Duodenal mucosa (tissue), 2 donors: ENCODE measurements around the gene PTPRN2.
"Not testable (repeated sequence)": the region's sequence is repeated elsewhere in the genome, so short reads cannot be mapped to it uniquely, and the experiment has no call there.

Experiments
- H3K27ac ChIP-seq: one replicate; pipeline ENCODE4 v1.7.0; 2013; ENCODE audit warnings: low read depth, low read length
- H3K27me3 ChIP-seq, 2 donors: one replicate each; pipeline ENCODE4 v1.7.0; 2013; ENCODE audit warnings: low read length in 2 of 2, control low read depth in 1 of 2; ENCODE audit not compliant: insufficient read depth in 2 of 2, control insufficient read depth in 1 of 2
- H3K36me3 ChIP-seq, 2 donors: one replicate each; pipeline ENCODE4 v1.7.0; 2013; ENCODE audit warnings: low read length in 2 of 2, control low read depth in 1 of 2; ENCODE audit not compliant: insufficient read depth in 2 of 2, control insufficient read depth in 1 of 2
- H3K4me1 ChIP-seq, 2 donors: one replicate each; pipeline ENCODE4 v1.7.0; 2013; ENCODE audit warnings: low read length in 2 of 2, control low read depth in 1 of 2; ENCODE audit not compliant: insufficient read depth in 2 of 2, control insufficient read depth in 1 of 2
- H3K4me3 ChIP-seq, 2 donors: one replicate each; pipeline ENCODE4 v1.7.0; 2013; ENCODE audit warnings: low read length in 2 of 2, low read depth in 1 of 2
- H3K9ac ChIP-seq, 2 donors: one replicate each; pipeline ENCODE4 v1.7.0; 2013; ENCODE audit warnings: low read length in 2 of 2, low read depth in 1 of 2
- H3K9me3 ChIP-seq, 2 donors: one replicate each; pipeline ENCODE4 v1.7.0; 2013; ENCODE audit warnings: low read length in 2 of 2, control low read depth in 1 of 2; ENCODE audit not compliant: control insufficient read depth in 1 of 2

PTPRN2 gene

DNA sequence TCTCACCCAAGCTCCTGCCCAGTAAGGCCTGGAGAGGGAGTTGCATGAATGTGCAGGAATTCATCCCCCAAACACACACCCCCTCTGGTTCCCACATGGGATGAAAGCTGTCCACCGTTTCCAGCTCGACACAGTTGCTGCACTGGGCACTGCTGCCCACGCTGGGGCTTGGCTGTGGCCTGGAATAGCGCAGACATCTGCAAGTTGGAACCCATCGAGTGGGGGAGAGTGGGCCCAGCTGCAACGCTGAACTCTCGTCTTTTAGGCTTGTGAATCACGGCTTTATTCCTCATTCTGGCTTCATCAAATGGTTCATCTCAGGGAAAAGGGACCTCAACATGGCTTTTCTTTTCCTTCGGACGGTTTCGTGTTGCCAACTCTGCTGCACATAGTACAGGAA lies 986.1 kb downstream of the PTPRN2 start:
- H3K27me3 ChIP-seq = peaks cover 0 to 3% of the 10 kb centered on the region in 2 donors
- H3K4me3 ChIP-seq = no peak overlapping the region

DNA sequence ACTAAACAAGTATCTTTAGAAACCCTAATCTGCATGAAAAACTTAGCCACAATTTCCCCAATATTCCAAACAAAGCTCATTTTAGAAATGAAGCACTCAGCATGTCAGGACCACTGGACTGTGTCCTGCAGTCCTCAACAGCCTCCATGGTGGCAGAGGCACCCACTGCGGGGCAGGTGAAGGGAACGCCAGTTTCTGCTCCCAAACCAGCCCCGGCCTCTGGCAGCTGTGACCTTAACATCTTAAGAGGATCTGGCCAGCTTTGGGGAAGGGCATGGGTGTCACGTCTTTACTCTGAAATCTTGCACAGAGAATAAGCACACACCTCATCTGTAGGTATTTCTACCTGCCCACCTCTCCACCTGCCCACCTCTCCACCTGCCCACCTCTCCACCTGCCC lies 988.1 kb downstream of the PTPRN2 start:
- H3K4me3 ChIP-seq = no peak overlapping the region
- H3K9me3 ChIP-seq = no peaks in the 10 kb centered on the region
- H3K4me1 ChIP-seq = no peaks in the 10 kb centered on the region
- no peaks in the 10 kb centered on the region for H3K27me3 ChIP-seq
- no peak overlapping the region for H3K9ac ChIP-seq
- no peaks in the 10 kb centered on the region for H3K36me3 ChIP-seq
- no peak overlapping the region for H3K27ac ChIP-seq

More for the DNA sequence above, 986.1 kb downstream of the PTPRN2 start:
- H3K36me3 ChIP-seq = no peaks in the 10 kb centered on the region
- no peaks in the 10 kb centered on the region for H3K9me3 ChIP-seq
- no peak overlapping the region for H3K27ac ChIP-seq
- H3K4me1 ChIP-seq = no peaks in the 10 kb centered on the region
- H3K9ac ChIP-seq = no peak overlapping the region

- Histone ChIP-seq H3K4me1 (no peaks in the 10 kb centered on the region), H3K36me3 (no peaks in the 10 kb centered on the region), H3K4me3 (no peak overlapping the region), H3K27ac (no peak overlapping the region), H3K27me3 (no peaks in the 10 kb centered on the region), H3K9me3 (no peaks in the 10 kb centered on the region), H3K9ac (no peak overlapping the region)
Observed at GRCh38 chr7:157597562-157597961, 990.1 kb downstream of the PTPRN2 start.

GRCh38 chr7:157596881-157597280 lies 990.7 kb downstream of the PTPRN2 start:
- Histone ChIP-seq H3K9me3 (no peaks in the 10 kb centered on the region), H3K4me1 (no peaks in the 10 kb centered on the region), H3K4me3 (no peak overlapping the region), H3K36me3 (no peaks in the 10 kb centered on the region), H3K27ac (no peak overlapping the region), H3K9ac (no peak overlapping the region), H3K27me3 (no peaks in the 10 kb centered on the region)

DNA sequence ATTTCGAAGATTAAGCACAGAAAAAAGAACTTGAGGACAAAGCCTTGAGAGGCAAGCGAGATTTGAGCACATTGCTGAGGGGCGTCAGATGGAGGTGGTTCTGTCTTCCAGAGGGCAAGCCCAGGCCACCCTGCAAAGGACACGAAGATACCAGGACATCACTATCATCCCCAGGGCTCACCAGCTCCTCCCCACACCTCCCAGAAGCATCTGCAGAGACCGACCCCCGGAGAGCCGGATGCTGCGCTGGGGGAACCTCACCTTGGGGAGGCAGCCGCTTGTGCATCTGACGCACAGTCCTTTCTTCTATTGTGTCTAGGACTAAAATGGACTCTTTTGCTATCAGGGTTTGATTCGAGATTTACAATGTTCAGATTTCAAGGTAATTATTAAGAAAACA lies 991.2 kb downstream of the PTPRN2 start:
- Histone ChIP-seq H3K9me3 (no peaks in the 10 kb centered on the region), H3K4me1 (no peaks in the 10 kb centered on the region), H3K36me3 (no peaks in the 10 kb centered on the region)

DNA sequence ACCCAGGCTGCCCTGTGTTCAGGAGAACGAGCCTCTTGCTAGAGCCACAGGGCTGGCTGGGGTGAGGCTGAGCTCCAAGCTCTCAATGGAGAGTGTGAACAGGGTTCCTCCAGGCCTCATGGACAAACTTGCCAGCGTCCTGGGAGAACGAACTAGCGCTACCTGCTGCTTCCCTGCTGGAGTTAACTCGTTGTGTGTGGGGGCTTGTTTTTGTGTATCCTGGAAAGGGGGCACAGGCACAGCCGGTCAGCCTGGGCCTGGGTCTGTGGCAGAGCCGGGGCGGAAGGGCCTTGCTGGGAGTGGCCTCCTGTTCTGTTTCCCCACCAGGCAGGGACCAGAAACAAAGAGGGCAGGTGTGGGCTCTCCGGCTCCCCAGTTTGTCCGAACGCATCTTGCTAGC lies 991.6 kb downstream of the PTPRN2 start:
- no peaks in the 10 kb centered on the region for H3K36me3 ChIP-seq
- no peak overlapping the region for H3K27ac ChIP-seq
- no peaks in the 10 kb centered on the region for H3K9me3 ChIP-seq
- no peaks in the 10 kb centered on the region for H3K27me3 ChIP-seq
- no peaks in the 10 kb centered on the region for H3K4me1 ChIP-seq
- no peak overlapping the region for H3K4me3 ChIP-seq
- no peak overlapping the region for H3K9ac ChIP-seq

More for the DNA sequence above, 991.2 kb downstream of the PTPRN2 start:
- Histone ChIP-seq H3K27me3 (no peaks in the 10 kb centered on the region), H3K27ac (no peak overlapping the region), H3K4me3 (no peak overlapping the region), H3K9ac (no peak overlapping the region)

- H3K9me3 ChIP-seq = no peaks in the 10 kb centered on the region
- H3K36me3 ChIP-seq = no peaks in the 10 kb centered on the region
- no peak overlapping the region for H3K9ac ChIP-seq
- H3K4me3 ChIP-seq = no peak overlapping the region
- no peak overlapping the region for H3K27ac ChIP-seq
- no peaks in the 10 kb centered on the region for H3K27me3 ChIP-seq
- H3K4me1 ChIP-seq = no peaks in the 10 kb centered on the region
Observed at GRCh38 chr7:157595086-157595855, 992.4 kb downstream of the PTPRN2 start.

- Histone ChIP-seq H3K9me3 (no peaks in the 10 kb centered on the region), H3K4me3 (no peak overlapping the region), H3K4me1 (no peaks in the 10 kb centered on the region), H3K27me3 (no peaks in the 10 kb centered on the region), H3K27ac (no peak overlapping the region), H3K36me3 (no peaks in the 10 kb centered on the region), H3K9ac (no peak overlapping the region)
Observed at GRCh38 chr7:157594306-157594705, 993.3 kb downstream of the PTPRN2 start.

DNA sequence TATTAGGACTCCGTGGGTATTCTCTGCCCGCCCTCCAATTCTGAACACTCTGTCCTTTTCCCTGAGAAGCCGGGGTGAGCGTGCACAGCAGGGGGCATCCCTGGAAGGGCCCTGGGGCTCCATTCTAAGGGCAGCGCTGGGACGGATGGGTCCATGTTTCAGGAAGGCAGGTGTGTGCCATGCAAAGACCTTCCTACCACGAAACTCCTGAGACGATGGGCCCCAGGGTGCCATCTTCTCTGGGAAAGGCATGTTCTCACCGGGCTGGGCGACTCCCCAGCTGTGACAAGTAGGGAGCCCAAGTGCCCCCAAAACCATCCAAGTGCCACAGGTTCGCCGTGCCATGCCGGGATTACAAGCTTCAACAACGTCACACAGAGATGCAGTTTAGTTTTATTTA lies 994.1 kb downstream of the PTPRN2 start:
- H3K27me3 ChIP-seq = no peaks in the 10 kb centered on the region
- no peaks in the 10 kb centered on the region for H3K4me1 ChIP-seq
- no peak overlapping the region for H3K9ac ChIP-seq
- no peaks in the 10 kb centered on the region for H3K36me3 ChIP-seq
- no peaks in the 10 kb centered on the region for H3K9me3 ChIP-seq
- H3K4me3 ChIP-seq = no peak overlapping the region
- no peak overlapping the region for H3K27ac ChIP-seq

DNA sequence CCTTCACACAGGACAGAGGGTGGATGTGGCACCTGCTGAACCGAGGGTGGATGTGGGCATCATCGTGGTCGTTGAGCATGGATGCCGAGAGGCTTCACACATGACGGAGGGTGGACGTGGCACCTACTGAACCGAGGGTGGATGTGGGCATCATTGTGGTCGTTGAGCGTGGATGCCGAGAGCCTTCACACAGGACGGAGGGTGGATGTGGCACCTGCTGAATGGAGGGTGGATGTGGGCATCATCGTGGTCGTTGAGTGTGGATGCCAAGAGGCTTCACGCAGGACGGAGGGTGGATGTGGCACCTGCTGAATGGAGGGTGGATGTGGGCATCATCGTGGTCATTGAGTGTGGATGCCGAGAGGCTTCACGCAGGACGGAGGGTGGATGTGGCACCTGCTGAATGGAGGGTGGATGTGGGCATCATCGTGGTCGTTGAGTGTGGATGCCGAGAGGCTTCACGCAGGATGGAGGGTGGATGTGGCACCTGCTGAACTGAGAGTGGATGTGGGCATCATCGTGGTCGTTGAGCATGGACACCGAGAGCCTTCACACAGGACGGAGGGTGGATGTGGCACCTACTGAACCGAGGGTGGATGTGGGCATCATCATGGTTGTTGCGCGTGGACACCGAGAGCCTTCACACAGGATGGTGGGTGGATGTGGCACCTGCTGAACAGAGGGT lies 994.8 kb downstream of the PTPRN2 start:
- H3K27ac ChIP-seq, H3K36me3 ChIP-seq, H3K9me3 ChIP-seq, H3K9ac ChIP-seq, H3K4me1 ChIP-seq, H3K27me3 ChIP-seq, H3K4me3 ChIP-seq: not testable (repeated sequence)
